Spleen (tissue), 11 donors: Measurements from ENCODE around the gene KIAA1586. TPM values are rescaled to one million over a fixed set of nuclear protein-coding genes. Genes with fewer than 3 reads are reported as not detected.
A peak's percentile ranks its signal among the peaks of the same experiment; 100 is the strongest.
"Not testable (repeated sequence)": the region's sequence is repeated elsewhere in the genome, so short reads cannot be mapped to it uniquely, and the experiment has no call there.

Experiments used
- DNase-seq: peaks from one replicate; pipeline ENCODE4 v3.0.0-alpha.2; 2020
- H3K27ac ChIP-seq, 8 donors: fragments of 200-600 bp; sonication (generic) in 7 of 8; 1 replicate in 4 of 8; 2 replicates in 4 of 8; pipeline versions ENCODE4 v1.5.0 to v1.8.0; 2016 to 2021; ENCODE audit warnings: inconsistent platforms in 4 of 8, mild to moderate bottlenecking in 4 of 8, moderate library complexity in 1 of 8
- H3K27me3 ChIP-seq, 7 donors: fragments of 200-600 bp; sonication (generic) in 6 of 7; replicated peaks in 1 of 7; 1 replicate in 4 of 7; 2 replicates in 3 of 7; pipeline versions ENCODE4 v1.5.0 to v1.8.0; 2016 to 2021; ENCODE audit warnings: inconsistent platforms in 3 of 7, mild to moderate bottlenecking in 1 of 7
- H3K36me3 ChIP-seq, 6 donors: fragments of 200-600 bp; sonication (generic) in 5 of 6; 1 replicate in 4 of 6; 2 replicates in 2 of 6; pipeline versions ENCODE4 v1.5.0 to v1.8.0; 2016 to 2021; ENCODE audit warnings: inconsistent platforms in 2 of 6
- H3K4me1 ChIP-seq, 6 donors: fragments of 200-600 bp; sonication (generic) in 5 of 6; 1 replicate in 3 of 6; 2 replicates in 3 of 6; pipeline versions ENCODE4 v1.5.0 to v1.8.0; 2016 to 2021; ENCODE audit warnings: inconsistent platforms in 3 of 6
- H3K4me3 ChIP-seq, 8 donors: fragments of 200-600 bp; sonication (generic) in 7 of 8; 1 replicate in 4 of 8; 2 replicates in 4 of 8; pipeline versions ENCODE4 v1.5.0 to v1.8.0; 2016 to 2021; ENCODE audit warnings: inconsistent platforms in 4 of 8, mild to moderate bottlenecking in 4 of 8, moderate library complexity in 2 of 8
- H3K9me3 ChIP-seq, 8 donors: fragments of 200-600 bp; sonication (generic) in 7 of 8; 1 replicate in 4 of 8; 2 replicates in 4 of 8; pipeline versions ENCODE4 v1.5.0 to v1.8.0; 2016 to 2021; ENCODE audit warnings: inconsistent platforms in 4 of 8
- POLR2A ChIP-seq, 3 donors: fragments of 450-650 bp; IDR thresholded peaks; one replicate each; pipeline ENCODE4 v1.5.1; 2017; ENCODE audit warnings: antibody characterized with exemption in 3 of 3, mild to moderate bottlenecking in 1 of 3
- POLR2AphosphoS5 ChIP-seq, 3 donors: sonication (generic); formaldehyde crosslinking; IDR thresholded peaks; one replicate each; pipeline ENCODE4 v1.5.1; 2017; ENCODE audit warnings: antibody characterized with exemption in 3 of 3
- WGBS, 5 donors: extraction: QIAGEN DNeasy Blood & Tissue Kit in 3 of 5; methylation state at CpG; one replicate each; pipeline versions ENCODE4 v1.1.5 to v1.1.7; 2013 to 2018; 5-methylcytosine and 5-hydroxymethylcytosine counted together
- intact Hi-C: fragments of 100-400 bp; cut with DNase I; formaldehyde crosslinking; loops from one replicate; pipeline ENCODE4 v1.15.0; 2023; ENCODE audit warnings: low total_unique reads
- polyA plus RNA-seq, 3 donors: library from polyadenylated mRNA; stranded (reverse); fragments of 200-250 nt; gene quantifications; one replicate each; pipeline ENCODE4 v1.2.1, GENCODE V29; 2013
- total RNA-seq, 7 donors: library from RNA; depleted of rRNA in 3 of 7; stranded (reverse); fragments of >200 nt in 3 of 7; fragmentation: NEBNext Ultra II Directional in 4 of 7; extraction: Animal tissue kit (Norgen Biotek cat#: 25700) in 4 of 7; gene quantifications; one replicate each; pipeline versions ENCODE4 v1.1.0 to v1.2.1, GENCODE V29; 2016 to 2021
- TF ChIP-seq, protein P1 (sequence below), 11 experiments: fragments of 200-600 bp in 7 of 11; fragments of 450-650 bp in 4 of 11; sonication (generic) in 4 of 11; IDR thresholded peaks in 8 of 11; conservative IDR thresholded peaks in 3 of 11; 1 replicate in 7 of 11; 2 replicates in 4 of 11; pipeline versions ENCODE4 v1.4.0 to v1.8.0; 2016 to 2021; ENCODE audit warnings: antibody characterized with exemption in 11 of 11, inconsistent platforms in 4 of 11, mild to moderate bottlenecking in 1 of 11
- donor health status: healthy with polysubstance abuse.
- donor health status: DM: no; HTN: no; CAD: no; lungs with moderate emphysema.
- donor health status: DM: no; HTN: no; CAD: no.
- donor health status: Bipolar disorder and iron deficiency.
- donor health status: healthy.
- donor health status: DM: no; HTN: no; CAD: no.
- donor health status: DM: yes; HTN: yes; CAD: no.

Gene KIAA1586
- total and polyA plus RNA-seq, 10 donors, result 2.6 to 19.8 (median 15.4) TPM

DNA sequence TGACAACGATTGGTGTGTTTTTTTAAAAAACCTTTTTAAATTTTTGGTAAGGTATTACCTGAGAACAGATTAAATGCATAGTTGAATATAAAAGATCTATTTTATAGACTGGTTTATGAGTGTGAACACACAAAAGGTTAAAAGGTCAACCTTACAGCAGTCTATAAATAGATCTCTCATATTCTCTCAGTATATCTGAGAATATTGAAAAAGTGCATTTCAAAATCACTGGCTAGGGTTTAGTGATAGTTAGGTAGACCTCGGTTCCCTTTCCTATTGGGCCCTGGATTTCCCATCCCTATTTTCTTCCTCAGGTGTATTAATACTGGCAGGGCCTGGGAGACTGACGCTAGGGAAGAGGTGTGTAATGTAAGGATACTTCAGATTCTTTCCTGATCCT lies 42.8 kb downstream of the KIAA1586 start:
- WGBS, 5 donors, result 54 to 72% (median 68%) methylated on average over 3 of the region's 3 CpGs
- no peak for TF ChIP-seq POLR2A (IDR thresholded peaks at IDR 0.05)
- TF ChIP-seq, protein P1, sequence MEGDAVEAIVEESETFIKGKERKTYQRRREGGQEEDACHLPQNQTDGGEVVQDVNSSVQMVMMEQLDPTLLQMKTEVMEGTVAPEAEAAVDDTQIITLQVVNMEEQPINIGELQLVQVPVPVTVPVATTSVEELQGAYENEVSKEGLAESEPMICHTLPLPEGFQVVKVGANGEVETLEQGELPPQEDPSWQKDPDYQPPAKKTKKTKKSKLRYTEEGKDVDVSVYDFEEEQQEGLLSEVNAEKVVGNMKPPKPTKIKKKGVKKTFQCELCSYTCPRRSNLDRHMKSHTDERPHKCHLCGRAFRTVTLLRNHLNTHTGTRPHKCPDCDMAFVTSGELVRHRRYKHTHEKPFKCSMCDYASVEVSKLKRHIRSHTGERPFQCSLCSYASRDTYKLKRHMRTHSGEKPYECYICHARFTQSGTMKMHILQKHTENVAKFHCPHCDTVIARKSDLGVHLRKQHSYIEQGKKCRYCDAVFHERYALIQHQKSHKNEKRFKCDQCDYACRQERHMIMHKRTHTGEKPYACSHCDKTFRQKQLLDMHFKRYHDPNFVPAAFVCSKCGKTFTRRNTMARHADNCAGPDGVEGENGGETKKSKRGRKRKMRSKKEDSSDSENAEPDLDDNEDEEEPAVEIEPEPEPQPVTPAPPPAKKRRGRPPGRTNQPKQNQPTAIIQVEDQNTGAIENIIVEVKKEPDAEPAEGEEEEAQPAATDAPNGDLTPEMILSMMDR (IDR thresholded peaks at IDR 0.05 in 8 of 11, conservative IDR thresholded peaks at IDR 0.05 in 3 of 11), result no peak
- no peak for TF ChIP-seq POLR2AphosphoS5 (IDR thresholded peaks at IDR 0.05)
- Histone ChIP-seq H3K9me3 (no peaks in the 10 kb centered on the region), H3K4me1 (peaks cover 26 to 39% (median 36%) of the 10 kb centered on the region in 6 donors), H3K36me3 (peaks cover 0 to 24% (median 0%) of the 10 kb centered on the region in 6 donors), H3K4me3 (peak overlapping the region in 7 of 8 donors; percentile 52 to 72 (median 56)), H3K27ac (peak overlapping the region in 7 of 8 donors; percentile 84 to 89 (median 88)), H3K27me3 (no peaks in the 10 kb centered on the region)
- DNase-seq, result no peak
- intact Hi-C loops, result no loop called here

DNA sequence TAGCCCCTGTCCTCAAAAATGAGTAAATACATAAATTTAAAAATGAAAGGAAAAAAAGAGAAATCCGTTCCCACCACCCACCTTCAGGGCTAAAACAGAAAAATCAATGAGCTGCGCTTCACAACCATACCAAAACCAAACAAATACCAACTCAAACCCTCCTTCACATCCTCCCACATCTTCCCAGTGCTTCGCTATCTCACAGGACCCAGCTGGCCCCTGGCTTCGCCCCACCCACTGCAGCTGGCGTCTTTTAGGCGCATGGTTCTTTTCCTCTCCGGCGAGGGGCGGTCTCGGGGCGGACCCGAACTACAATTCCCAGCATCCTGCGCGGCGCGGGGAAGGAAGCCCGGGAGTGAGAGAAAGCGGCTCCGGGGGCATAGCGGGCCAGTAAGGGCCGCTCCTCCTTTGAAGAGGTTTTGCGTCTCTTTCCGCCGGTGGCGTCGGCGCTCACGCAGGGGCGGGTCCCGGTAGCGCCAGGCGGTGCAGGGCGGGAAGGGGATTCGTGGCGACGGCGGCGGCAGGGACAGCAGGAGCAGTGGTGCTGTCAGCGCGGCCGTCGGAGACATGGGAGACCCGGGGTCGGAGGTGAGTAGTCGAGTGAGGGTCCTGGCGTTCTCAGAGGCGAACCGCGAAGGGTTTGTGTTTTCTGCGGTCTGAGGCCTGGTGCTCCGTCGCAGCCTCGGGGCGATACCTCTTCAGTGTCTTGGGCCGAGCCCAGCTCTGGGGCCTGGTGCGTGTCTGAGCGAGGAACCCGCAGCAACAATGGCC lies 43.4 kb downstream of the KIAA1586 start, which contains the start of gene ZNF451:
Gene ZNF451, plus strand, starts transcription at position 502 of the 771 bp plus-strand sequence. Its CDS starts 66 bp downstream, at position 568.
- WGBS, 5 donors, result 0 to 1% (median 0%) methylated on average over 14 to 52 of the region's 58 CpGs
- intact Hi-C loops, result no loop called here

DNA sequence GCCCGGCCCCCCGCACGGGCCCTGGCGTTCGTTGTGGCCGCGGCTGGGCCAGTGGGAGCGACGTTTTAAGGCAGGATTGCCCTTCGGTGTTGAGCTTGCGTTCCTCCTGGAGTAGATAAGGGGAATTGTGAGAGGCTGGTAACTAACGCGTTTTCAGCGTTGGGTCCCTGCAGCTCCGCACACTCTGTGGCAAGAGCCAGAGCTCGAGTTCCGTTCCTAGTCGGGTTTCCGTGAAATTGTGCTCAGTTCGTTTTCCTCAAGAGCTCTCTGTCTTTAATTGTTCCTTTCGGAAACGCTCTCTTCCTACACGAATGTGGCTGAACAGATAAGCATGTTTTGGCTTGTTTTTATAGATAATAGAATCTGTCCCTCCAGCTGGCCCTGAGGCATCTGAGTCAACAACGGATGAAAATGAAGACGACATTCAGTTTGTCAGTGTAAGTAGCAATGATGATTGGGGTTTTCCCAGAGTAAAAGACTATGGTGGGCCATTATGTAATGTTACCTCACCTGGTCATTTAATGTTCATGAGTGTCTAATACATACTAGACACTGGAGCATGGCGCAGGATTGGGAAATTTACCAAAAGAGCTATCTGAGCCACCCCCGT lies 44.1 kb downstream of the KIAA1586 start:
- intact Hi-C loops, result not testable (repeated sequence)
- no CpG with 5 or more reads among the region's 27 CpGs for WGBS, 5 donors

More for the DNA sequence above, 43.4 kb downstream of the KIAA1586 start, which contains the start of gene ZNF451:
- Histone ChIP-seq H3K4me1 (peaks cover 26 to 45% (median 41%) of the 10 kb centered on the region in 6 donors), H3K36me3 (peaks cover 0 to 24% (median 0%) of the 10 kb centered on the region in 6 donors), H3K27me3 (no peaks in the 10 kb centered on the region), H3K9me3 (no peaks in the 10 kb centered on the region), H3K4me3 (peak within 1 kb of the TSS; percentile 45 to 72 (median 55)), H3K27ac (peak within 1 kb of the TSS; percentile 67 to 89 (median 87))
- peak in 2 of 3 donors; percentile 59 to 87 for TF ChIP-seq POLR2A (IDR thresholded peaks at IDR 0.05)
- TF ChIP-seq POLR2AphosphoS5 (IDR thresholded peaks at IDR 0.05), result peak; percentile 96 to 99 (median 99)
- TF ChIP-seq, protein P1 (IDR thresholded peaks at IDR 0.05 in 8 of 11, conservative IDR thresholded peaks at IDR 0.05 in 3 of 11), result peak in 5 of 11 experiments; percentile 12 to 44 (median 34)
- DNase-seq, result peak; percentile 99

DNA sequence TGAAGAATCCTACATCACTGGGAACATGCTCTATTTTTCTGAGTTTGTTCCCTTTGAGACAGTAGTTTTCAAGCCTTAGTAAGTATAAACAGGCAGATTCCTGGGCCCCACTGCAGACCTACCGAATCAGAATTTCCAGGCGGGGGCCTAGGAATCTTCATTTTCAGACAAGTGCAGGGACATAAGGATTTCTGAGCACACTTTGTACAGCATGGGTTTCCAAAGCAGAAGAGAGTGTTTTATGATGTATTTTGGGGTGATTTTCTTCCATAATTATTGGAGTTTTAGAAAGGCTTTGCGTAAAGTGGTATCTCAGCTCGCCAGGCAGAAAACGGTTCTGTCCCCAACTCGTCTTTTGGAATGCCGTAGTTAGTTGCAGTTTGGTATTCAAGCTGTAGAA lies 44.9 kb downstream of the KIAA1586 start:
- Histone ChIP-seq H3K36me3 (peaks cover 0 to 30% (median 0%) of the 10 kb centered on the region in 6 donors), H3K4me3 (peak overlapping the region in 1 of 8 donors; percentile 40), H3K4me1 (peaks cover 30 to 58% (median 45%) of the 10 kb centered on the region in 6 donors), H3K27ac (peak overlapping the region in 1 of 8 donors; percentile 27)
- 84 to 96% (median 88%) methylated on average over 6 to 7 of the region's 7 CpGs for WGBS, 5 donors
- DNase-seq, H3K27me3 ChIP-seq, H3K9me3 ChIP-seq, intact Hi-C loops: not testable (repeated sequence)

More for the DNA sequence above, 44.1 kb downstream of the KIAA1586 start:
- Histone ChIP-seq H3K36me3 (peaks cover 0 to 28% (median 0%) of the 10 kb centered on the region in 6 donors), H3K4me3 (peak overlapping the region in 4 of 8 donors; percentile 54 to 72 (median 56)), H3K4me1 (peaks cover 30 to 52% (median 44%) of the 10 kb centered on the region in 6 donors), H3K27ac (peak overlapping the region in 5 of 8 donors; percentile 84 to 89 (median 88))
- H3K27me3 ChIP-seq, DNase-seq, H3K9me3 ChIP-seq: not testable (repeated sequence)
